Panc1 (cell line): ENCODE data around the gene LMNA. TPM values are rescaled to one million over a fixed set of nuclear protein-coding genes. Genes with fewer than 3 reads are reported as not detected.

Experiments
- ATAC-seq: fragments of 200-7000 bp; cut with Tn5 transposase; 2 replicates; pipeline ENCODE4 v1.9.1; 2020; ENCODE audit warnings: mild to moderate bottlenecking, moderate library complexity
- BruUV-seq: library from RNA; stranded (reverse); fragments of 400-500 nt; replicated peaks from 2 replicates; lab custom pipeline; 2021; lab: Mats Ljungman, UMichigan
- CTCF ChIA-PET: fragments of 300-600 bp; sonication (Branson Sonifier 250); formaldehyde crosslinking; loops from one replicate; lab custom pipeline; 2022; ENCODE audit warnings: antibody characterized with exemption; lab: Charles Lee
- POLR2A ChIA-PET: fragments of 300-600 bp; sonication (Branson Sonifier 250); formaldehyde crosslinking; loops from one replicate; lab custom pipeline; 2022; ENCODE audit warnings: antibody characterized with exemption; lab: Charles Lee
- DNase-seq: peaks from one replicate; pipeline ENCODE4 v3.0.0-alpha.2; 2010; ENCODE audit warnings: low read depth, low spot score
- H3K27ac ChIP-seq: 2 replicates; pipeline ENCODE4 v1.5.1; 2011; ENCODE audit warnings: mild to moderate bottlenecking, low read length, inconsistent platforms
- H3K27me3 ChIP-seq: fragments of 200-500 bp; sonication (Bioruptor generic); 2 replicates; pipeline ENCODE4 v1.6.0; 2014; ENCODE audit warnings: low read length, inconsistent platforms; ENCODE audit not compliant: control insufficient read depth, insufficient read depth
- H3K36me3 ChIP-seq: fragments of 200-500 bp; sonication (Bioruptor generic); 2 replicates; pipeline ENCODE4 v1.5.1; 2014; ENCODE audit warnings: inconsistent platforms, mild to moderate bottlenecking, low read length, moderate library complexity; ENCODE audit not compliant: control insufficient read depth, insufficient read depth
- H3K4me1 ChIP-seq: 2 replicates; pipeline ENCODE4 v1.5.1; 2011; ENCODE audit warnings: inconsistent platforms, mild to moderate bottlenecking, low read length, moderate library complexity; ENCODE audit not compliant: control insufficient read depth, insufficient read depth
- H3K4me3 ChIP-seq, 2 experiments: 2 replicates each; pipeline ENCODE4 v1.5.1; 2011 to 2012; ENCODE audit warnings: low read depth in 2 of 2, low read length in 2 of 2, mild to moderate bottlenecking in 2 of 2, inconsistent platforms in 1 of 2, moderate library complexity in 1 of 2
- H3K9me3 ChIP-seq: fragments of 200-500 bp; sonication (Bioruptor generic); 2 replicates; pipeline ENCODE4 v1.5.1; 2014; ENCODE audit warnings: low read depth, mild to moderate bottlenecking, inconsistent platforms, low read length, moderate library complexity; ENCODE audit not compliant: control insufficient read depth, insufficient read depth
- CTCF ChIP-seq: fragments of 450-650 bp; IDR thresholded peaks from 2 replicates; pipeline ENCODE4 v1.5.1; 2017; ENCODE audit warnings: mild to moderate bottlenecking
- POLR2AphosphoS5 ChIP-seq: IDR thresholded peaks from 2 replicates; pipeline ENCODE4 v1.6.1; 2012; ENCODE audit warnings: mild to moderate bottlenecking, low read depth, low read length, moderate library complexity
- REST ChIP-seq, 2 experiments: IDR thresholded peaks; 2 replicates each; pipeline ENCODE4 v1.6.1; 2011 to 2012; ENCODE audit warnings: low read depth in 2 of 2, control low read depth in 1 of 2, low read length in 1 of 2, mild to moderate bottlenecking in 1 of 2, moderate library complexity in 1 of 2; ENCODE audit not compliant: insufficient read depth in 1 of 2
- SIN3A ChIP-seq: IDR thresholded peaks from 2 replicates; pipeline ENCODE4 v1.6.1; 2012; ENCODE audit warnings: low read depth, mild to moderate bottlenecking, low read length, moderate library complexity, borderline replicate concordance; ENCODE audit not compliant: insufficient read depth
- TCF7L2 ChIP-seq: IDR thresholded peaks from 2 replicates; pipeline ENCODE4 v1.6.1; 2011; ENCODE audit warnings: mild to moderate bottlenecking, low read depth, low read length, inconsistent platforms
- in situ Hi-C: cut with HindIII; loops from 2 replicates; pipeline ENCODE4 v1.10.0; 2016; ENCODE audit warnings: low sequenced_read_pairs, low pct_unique_long_range_greater_than_20kb
- intact Hi-C: fragments of 100-400 bp; cut with micrococcal nuclease; formaldehyde crosslinking; loops from one replicate; pipeline ENCODE4 v1.10.0; 2022; ENCODE audit not compliant: unreplicated experiment
- total RNA-seq: library from RNA; stranded (reverse); gene quantifications from one replicate; pipeline ENCODE4 v1.2.1, GENCODE V29; 2021; ENCODE audit not compliant: unreplicated experiment

The LMNA gene
- total RNA-seq, 1 experiment from 2014 or later: 691 TPM

- TF ChIP-seq CTCF (no peak), TCF7L2 (no peak), POLR2AphosphoS5 (0 out of 2 replicates have a peak, but pooled peaks have one; percentile 30)
- ChIA-PET CTCF (interaction anchor here (0.5 to 0.8 kb wide), 2 partner anchors 10 to 109 kb away, joined by 4 to 5 read pairs; partner anchors contain the start of gene PMF1), POLR2A (interaction anchor here (0.8 to 1.0 kb wide), 2 partner anchors 19 to 25 kb away, joined by 3 read pairs; no protein-coding TSS in a partner anchor)
- DNase-seq: no peak
- Histone ChIP-seq H3K27me3 (no peaks in the 10 kb centered on the region), H3K36me3 (no peaks in the 10 kb centered on the region), H3K4me3 (no peak overlapping the region), H3K27ac (peak overlapping the region; percentile 95), H3K4me1 (peaks cover 49% of the 10 kb centered on the region), H3K9me3 (no peaks in the 10 kb centered on the region)
- in situ Hi-C loops: no loop called here
- BruUV-seq: no TSS peak
- ATAC-seq: peak; percentile 62
- intact Hi-C loops: no loop called here
Observed at GRCh38 chr1:156104065-156104810, 10.3 kb upstream of the LMNA start.

- CTCF ChIA-PET: interaction anchor here (0.7 kb wide), 1 partner anchor 8 kb away, joined by 3 read pairs; no protein-coding TSS in a partner anchor
- Histone ChIP-seq H3K27ac (peak overlapping the region; percentile 95), H3K4me3 (peak overlapping the region in 1 of 2 experiments; percentile 45; a peak in 3 of 4 replicates), H3K4me1 (peaks cover 52% of the 10 kb centered on the region), H3K36me3 (no peaks in the 10 kb centered on the region), H3K9me3 (no peaks in the 10 kb centered on the region), H3K27me3 (no peaks in the 10 kb centered on the region)
- BruUV-seq: no TSS peak
- ATAC-seq (peak; percentile 31), DNase-seq (no peak)
- in situ Hi-C loops: no loop called here
- TF ChIP-seq TCF7L2: no peak
- TF ChIP-seq SIN3A: no peak
- TF ChIP-seq POLR2AphosphoS5: no peak
- TF ChIP-seq REST (IDR thresholded peaks at IDR 0.05; ENCODE audit: insufficient read depth in 1 of 2, low read depth in 2 of 2, low read length in 1 of 2): no peak
- TF ChIP-seq CTCF: no peak
- intact Hi-C loops: no loop called here
- POLR2A ChIA-PET: interaction anchor here (0.6 to 1.9 kb wide), 3 partner anchors 10 to 187 kb away, joined by 3 to 13 read pairs (median 12); partner anchors contain the start of gene LMNA
Observed at GRCh38 chr1:156104861-156105832, 9.4 kb upstream of the LMNA start.
